ENCODE measurements around the gene RAB42. TPM values are rescaled to one million over a fixed set of nuclear protein-coding genes. Genes with fewer than 3 reads are reported as not detected.
A peak's percentile ranks its signal among the peaks of the same experiment; 100 is the strongest.

The RAB42 gene
- total RNA-seq, 1 experiment from 2014 or later = 13.2 TPM

GRCh38 chr1:28642847-28643635 lies 51.0 kb downstream of the RAB42 start, which contains the start of gene TAF12:
Gene TAF12, minus strand, starts transcription at chr1:28643067. Its CDS starts 20,986 bp downstream, at chr1:28622081.
- Histone ChIP-seq H2BK12ac (ENCODE audit: insufficient read length, low read depth, low read length) (no peak within 1 kb of the TSS), H2BK120ac (ENCODE audit: low read depth, low read length, poor library complexity, severe bottlenecking) (peak within 1 kb of the TSS; percentile 8), H3K9me3 (ENCODE audit: control insufficient read depth, low read depth, low read length) (no peaks in the 10 kb centered on the region), H3K56ac (ENCODE audit: insufficient read length, low read depth, low read length) (peak within 1 kb of the TSS; percentile 10), H4K8ac (replicated peaks; ENCODE audit: insufficient read length, low read depth, low read length) (peak within 1 kb of the TSS; percentile 22), H3K79me2 (ENCODE audit: insufficient read depth, low read length) (no peaks in the 10 kb centered on the region; the same call in 1 of the 2 replicates), H3K27me3 (ENCODE audit: insufficient read depth, low read length) (no peaks in the 10 kb centered on the region), H4K20me1 (ENCODE audit: control insufficient read depth, insufficient read depth, insufficient read length) (no peaks in the 10 kb centered on the region), H2BK5ac (ENCODE audit: insufficient read length, low read length) (no peak within 1 kb of the TSS), H3K18ac (ENCODE audit: insufficient read length, low read depth, low read length) (peak within 1 kb of the TSS; percentile 86), H4K91ac (ENCODE audit: insufficient read length, low read depth, low read length) (no peak within 1 kb of the TSS), H3K4ac (ENCODE audit: low read depth, low read length) (peak within 1 kb of the TSS; percentile 14; the same call in 1 of the 2 replicates), H3K23me2 (ENCODE audit: insufficient read length, low read depth, low read length, poor library complexity, severe bottlenecking) (peaks cover 18% of the 10 kb centered on the region), H3K23ac (ENCODE audit: insufficient read length, low read depth, low read length) (no peak within 1 kb of the TSS), H3K4me2 (ENCODE audit: insufficient read depth, insufficient read length, low read length) (peak within 1 kb of the TSS; percentile 91), H2BK15ac (ENCODE audit: low read depth, low read length) (no peak within 1 kb of the TSS), H2AFZ (ENCODE audit: low read length) (no peak within 1 kb of the TSS), H3K4me1 (ENCODE audit: insufficient read depth, low read length) (no peaks in the 10 kb centered on the region; the same call in 1 of the 2 replicates), H3K9ac (ENCODE audit: extremely low read depth, insufficient read length, low read length) (peak within 1 kb of the TSS; percentile 97), H2BK20ac (ENCODE audit: low read depth, low read length, poor library complexity, severe bottlenecking) (no peak within 1 kb of the TSS), H3K79me1 (ENCODE audit: insufficient read depth, low read depth, low read length, poor library complexity, severe bottlenecking) (no peaks in the 10 kb centered on the region), H3K27ac (ENCODE audit: insufficient read length, low read depth, low read length) (peak within 1 kb of the TSS; percentile 86), H3K14ac (ENCODE audit: insufficient read depth, low read length) (peak within 1 kb of the TSS; percentile 94), H4K5ac (ENCODE audit: insufficient read length, low read depth, low read length) (peak within 1 kb of the TSS; percentile 58), H3T11ph (ENCODE audit: low read length) (no peak within 1 kb of the TSS), H2AK5ac (ENCODE audit: insufficient read length, low read length) (no peak within 1 kb of the TSS)
- no CpG with 5 or more reads among the region's 49 CpGs for WGBS (ENCODE audit: extremely low coverage, insufficient read length, low lambda C conversion rate)
- peak; percentile 96 for DNase-seq
- no peaks in the 10 kb centered on the region for H3K27me3 Mint-ChIP-seq (ENCODE audit: low read depth)
- H3K4me3 Mint-ChIP-seq = peak within 1 kb of the TSS; percentile 98 to 99
- H3K36me3 Mint-ChIP-seq (ENCODE audit: insufficient read depth in 1 of 3, low read depth in 3 of 3) = peaks cover 0 to 4% (median 0%) of the 10 kb centered on the region in 3 experiments; a peak in 1 of 7 replicates
- H3K4me1 Mint-ChIP-seq = peaks cover 16 to 30% of the 10 kb centered on the region in 2 experiments
- TF ChIP-seq CTCF (conservative IDR thresholded peaks at IDR 0.05) = peak; percentile 51
- H3K27ac Mint-ChIP-seq = peak within 1 kb of the TSS; percentile 99
- no peaks in the 10 kb centered on the region; a peak in 1 of 5 replicates for H3K9me3 Mint-ChIP-seq

All from H9 (cell line).